ENCODE data around the gene ZW10. TPM values are rescaled to one million over a fixed set of nuclear protein-coding genes. Genes with fewer than 3 reads are reported as not detected.

Gene ZW10
- total RNA-seq, 1 experiment from 2014 or later: 21.0 TPM

DNA sequence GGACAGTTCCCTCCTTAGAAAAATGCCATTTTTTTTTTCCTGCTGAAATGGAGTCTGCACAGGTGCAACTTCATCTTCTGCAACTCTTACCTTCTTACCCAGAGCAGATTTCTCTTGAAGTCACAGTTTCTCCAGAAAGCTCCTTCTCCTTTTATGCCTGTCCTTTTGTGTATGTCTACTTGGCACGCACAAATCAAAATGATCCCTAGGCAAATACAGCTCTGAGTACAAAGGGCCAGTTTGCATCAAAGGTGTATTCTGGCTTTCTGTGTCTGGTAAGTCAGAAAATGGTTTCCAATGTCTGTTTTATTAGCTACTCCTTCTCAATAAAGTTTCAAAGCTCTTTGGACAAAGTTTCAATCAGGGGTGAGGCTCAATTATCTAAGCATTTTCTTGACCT, 8.6 kb upstream of the ZW10 start:
- no peak overlapping the region for H3K9ac ChIP-seq (ENCODE audit: low read length)
- H3K4me3 ChIP-seq (replicated peaks in 1 of 2; ENCODE audit: low read depth in 1 of 2, low read length in 2 of 2): no peak overlapping the region
- no peaks in the 10 kb centered on the region for H3K27me3 ChIP-seq (ENCODE audit: insufficient read depth, low read length)
- no peak overlapping the region for H3K4me2 ChIP-seq (ENCODE audit: low read length)
- CTCF ChIA-PET: interaction anchor here (1.6 to 1.9 kb wide), 2 partner anchors 9 to 14 kb away, joined by 3 to 6 read pairs; partner anchors contain the start of gene ZW10
- no peak overlapping the region for H2AFZ ChIP-seq (ENCODE audit: low read depth, low read length, poor library complexity, severe bottlenecking)
- no TSS peak for BruUV-seq (replicated peaks)
- no peaks in the 10 kb centered on the region for H3K9me2 ChIP-seq (ENCODE audit: insufficient read depth)
- no peak for DNase-seq (ENCODE audit: low read depth, low spot score)
- intact Hi-C loops (cut with micrococcal nuclease): no loop called here
- no peaks in the 10 kb centered on the region for H4K20me1 ChIP-seq (ENCODE audit: insufficient read depth)
- peaks cover 0 to 4% of the 10 kb centered on the region in 2 experiments; a peak in 1 of 4 replicates for H3K4me1 ChIP-seq (ENCODE audit: control insufficient read depth in 1 of 2, insufficient read depth in 2 of 2, low read length in 2 of 2)
- ATAC-seq: no peak
- no peaks in the 10 kb centered on the region for H3K9me3 ChIP-seq (ENCODE audit: control insufficient read depth in 1 of 2, insufficient read depth in 1 of 2, low read depth in 1 of 2, low read length in 2 of 2)
- RAD21 ChIA-PET (ENCODE audit: low non-redundant PET in 1 of 2, low total read pairs in 2 of 2, uncharacterized antibody in 2 of 2, unreplicated experiment in 2 of 2): no interaction called here
- H3K79me2 ChIP-seq (ENCODE audit: insufficient read depth, low read length): no peaks in the 10 kb centered on the region
- H3K36me3 ChIP-seq (ENCODE audit: control insufficient read depth in 1 of 2, insufficient read depth in 2 of 2, low read length in 2 of 2): no peaks in the 10 kb centered on the region
- H3K27ac ChIP-seq (ENCODE audit: low read depth, low read length): no peak overlapping the region
- TF ChIP-seq, protein P1, sequence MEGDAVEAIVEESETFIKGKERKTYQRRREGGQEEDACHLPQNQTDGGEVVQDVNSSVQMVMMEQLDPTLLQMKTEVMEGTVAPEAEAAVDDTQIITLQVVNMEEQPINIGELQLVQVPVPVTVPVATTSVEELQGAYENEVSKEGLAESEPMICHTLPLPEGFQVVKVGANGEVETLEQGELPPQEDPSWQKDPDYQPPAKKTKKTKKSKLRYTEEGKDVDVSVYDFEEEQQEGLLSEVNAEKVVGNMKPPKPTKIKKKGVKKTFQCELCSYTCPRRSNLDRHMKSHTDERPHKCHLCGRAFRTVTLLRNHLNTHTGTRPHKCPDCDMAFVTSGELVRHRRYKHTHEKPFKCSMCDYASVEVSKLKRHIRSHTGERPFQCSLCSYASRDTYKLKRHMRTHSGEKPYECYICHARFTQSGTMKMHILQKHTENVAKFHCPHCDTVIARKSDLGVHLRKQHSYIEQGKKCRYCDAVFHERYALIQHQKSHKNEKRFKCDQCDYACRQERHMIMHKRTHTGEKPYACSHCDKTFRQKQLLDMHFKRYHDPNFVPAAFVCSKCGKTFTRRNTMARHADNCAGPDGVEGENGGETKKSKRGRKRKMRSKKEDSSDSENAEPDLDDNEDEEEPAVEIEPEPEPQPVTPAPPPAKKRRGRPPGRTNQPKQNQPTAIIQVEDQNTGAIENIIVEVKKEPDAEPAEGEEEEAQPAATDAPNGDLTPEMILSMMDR (IDR thresholded peaks at IDR 0.05 in 2 of 3, conservative IDR thresholded peaks at IDR 0.05 in 1 of 3; ENCODE audit: borderline replicate concordance in 1 of 3, insufficient read depth in 1 of 3, low read depth in 2 of 3, low read length in 2 of 3): no peak
- TF ChIP-seq RAD21 (IDR thresholded peaks at IDR 0.05; ENCODE audit: low read depth) (no peak), POLR2AphosphoS5 (IDR thresholded peaks at IDR 0.05; ENCODE audit: low read depth, low read length) (no peak), EZH2phosphoT487 (IDR thresholded peaks at IDR 0.05; ENCODE audit: borderline replicate concordance) (no peak), JUND (IDR thresholded peaks at IDR 0.05) (no peak), ZFX (IDR thresholded peaks at IDR 0.05) (no peak), SRF (IDR thresholded peaks at IDR 0.05; ENCODE audit: low read depth) (no peak), EZH2 (IDR thresholded peaks at IDR 0.05) (no peak), CEBPB (IDR thresholded peaks at IDR 0.05; ENCODE audit: low read depth) (no peak), SIN3A (IDR thresholded peaks at IDR 0.05; ENCODE audit: low read depth) (no peak), EGR1 (IDR thresholded peaks at IDR 0.05; ENCODE audit: low read depth) (no peak), FOSL1 (IDR thresholded peaks at IDR 0.05; ENCODE audit: low read depth) (no peak), ZNF274 (IDR thresholded peaks at IDR 0.05; ENCODE audit: low read depth, low read length) (no peak), CBX3 (IDR thresholded peaks at IDR 0.05; ENCODE audit: low read depth) (no peak), TCF7L2 (IDR thresholded peaks at IDR 0.05; ENCODE audit: borderline replicate concordance, extremely low read depth, insufficient read depth, insufficient read length) (no peak), POLR2A (IDR thresholded peaks at IDR 0.05; ENCODE audit: borderline replicate concordance, extremely low read depth, insufficient read depth, insufficient read length) (no peak), ELF1 (IDR thresholded peaks at IDR 0.05; ENCODE audit: borderline replicate concordance, low read depth) (no peak)
- TF ChIP-seq, protein P2, sequence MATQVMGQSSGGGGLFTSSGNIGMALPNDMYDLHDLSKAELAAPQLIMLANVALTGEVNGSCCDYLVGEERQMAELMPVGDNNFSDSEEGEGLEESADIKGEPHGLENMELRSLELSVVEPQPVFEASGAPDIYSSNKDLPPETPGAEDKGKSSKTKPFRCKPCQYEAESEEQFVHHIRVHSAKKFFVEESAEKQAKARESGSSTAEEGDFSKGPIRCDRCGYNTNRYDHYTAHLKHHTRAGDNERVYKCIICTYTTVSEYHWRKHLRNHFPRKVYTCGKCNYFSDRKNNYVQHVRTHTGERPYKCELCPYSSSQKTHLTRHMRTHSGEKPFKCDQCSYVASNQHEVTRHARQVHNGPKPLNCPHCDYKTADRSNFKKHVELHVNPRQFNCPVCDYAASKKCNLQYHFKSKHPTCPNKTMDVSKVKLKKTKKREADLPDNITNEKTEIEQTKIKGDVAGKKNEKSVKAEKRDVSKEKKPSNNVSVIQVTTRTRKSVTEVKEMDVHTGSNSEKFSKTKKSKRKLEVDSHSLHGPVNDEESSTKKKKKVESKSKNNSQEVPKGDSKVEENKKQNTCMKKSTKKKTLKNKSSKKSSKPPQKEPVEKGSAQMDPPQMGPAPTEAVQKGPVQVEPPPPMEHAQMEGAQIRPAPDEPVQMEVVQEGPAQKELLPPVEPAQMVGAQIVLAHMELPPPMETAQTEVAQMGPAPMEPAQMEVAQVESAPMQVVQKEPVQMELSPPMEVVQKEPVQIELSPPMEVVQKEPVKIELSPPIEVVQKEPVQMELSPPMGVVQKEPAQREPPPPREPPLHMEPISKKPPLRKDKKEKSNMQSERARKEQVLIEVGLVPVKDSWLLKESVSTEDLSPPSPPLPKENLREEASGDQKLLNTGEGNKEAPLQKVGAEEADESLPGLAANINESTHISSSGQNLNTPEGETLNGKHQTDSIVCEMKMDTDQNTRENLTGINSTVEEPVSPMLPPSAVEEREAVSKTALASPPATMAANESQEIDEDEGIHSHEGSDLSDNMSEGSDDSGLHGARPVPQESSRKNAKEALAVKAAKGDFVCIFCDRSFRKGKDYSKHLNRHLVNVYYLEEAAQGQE (IDR thresholded peaks at IDR 0.05; ENCODE audit: low read depth): no peak
- TF ChIP-seq, protein P3, sequence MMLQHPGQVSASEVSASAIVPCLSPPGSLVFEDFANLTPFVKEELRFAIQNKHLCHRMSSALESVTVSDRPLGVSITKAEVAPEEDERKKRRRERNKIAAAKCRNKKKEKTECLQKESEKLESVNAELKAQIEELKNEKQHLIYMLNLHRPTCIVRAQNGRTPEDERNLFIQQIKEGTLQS (IDR thresholded peaks at IDR 0.05): no peak
- TF ChIP-seq, protein P4, sequence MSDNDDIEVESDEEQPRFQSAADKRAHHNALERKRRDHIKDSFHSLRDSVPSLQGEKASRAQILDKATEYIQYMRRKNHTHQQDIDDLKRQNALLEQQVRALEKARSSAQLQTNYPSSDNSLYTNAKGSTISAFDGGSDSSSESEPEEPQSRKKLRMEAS (IDR thresholded peaks at IDR 0.05): no peak
- POLR2A ChIA-PET: no interaction called here

Data from HCT116 (cell line).